HG02973 (cell line): Measurements from ENCODE around the gene USP32.
"Not testable (repeated sequence)": the region's sequence is repeated elsewhere in the genome, so short reads cannot be mapped to it uniquely, and the experiment has no call there.

Experiments
- ATAC-seq: cut with Tn5 transposase; IDR thresholded peaks from one replicate; pipeline ENCODE4 v1.9.1; 2021; ENCODE audit warnings: moderate library complexity; ENCODE audit not compliant: unreplicated experiment

USP32 gene

GRCh38 chr17:60379461-60379860 is 12.5 kb downstream of the USP32 start:
- not testable (repeated sequence) for ATAC-seq

- ATAC-seq: not testable (repeated sequence)
These were observed 13.7 kb downstream of the USP32 start for GRCh38 chr17:60378187-60378586.

- no peak for ATAC-seq
These were observed 19.0 kb downstream of the USP32 start for GRCh38 chr17:60372790-60373483.

GRCh38 chr17:60371818-60372510 is 20.0 kb downstream of the USP32 start:
- ATAC-seq: no peak

GRCh38 chr17:60371416-60371815 is 20.5 kb downstream of the USP32 start:
- ATAC-seq: no peak

- ATAC-seq: no peak
These were observed 22.2 kb downstream of the USP32 start for GRCh38 chr17:60369727-60370126.

GRCh38 chr17:60363700-60364405 is 28.1 kb downstream of the USP32 start:
- ATAC-seq: no peak

GRCh38 chr17:60362329-60362728 is 29.6 kb downstream of the USP32 start:
- no peak for ATAC-seq

- no peak for ATAC-seq
These were observed 30.0 kb downstream of the USP32 start for GRCh38 chr17:60361889-60362288.

- ATAC-seq: no peak
These were observed 32.5 kb downstream of the USP32 start for GRCh38 chr17:60359415-60359814.

GRCh38 chr17:60358606-60359225 is 33.2 kb downstream of the USP32 start:
- no peak for ATAC-seq

GRCh38 chr17:60356940-60357339 is 35.0 kb downstream of the USP32 start:
- ATAC-seq: no peak

GRCh38 chr17:60355663-60356594 is 36.0 kb downstream of the USP32 start:
- ATAC-seq: no peak

- ATAC-seq: no peak
These were observed 37.7 kb downstream of the USP32 start for GRCh38 chr17:60354223-60354622.

- no peak for ATAC-seq
These were observed 38.2 kb downstream of the USP32 start for GRCh38 chr17:60353773-60354172.

GRCh38 chr17:60352569-60352968 is 39.4 kb downstream of the USP32 start:
- ATAC-seq: no peak

GRCh38 chr17:60352071-60352470 is 39.9 kb downstream of the USP32 start:
- no peak for ATAC-seq

- ATAC-seq: no peak
These were observed 40.8 kb downstream of the USP32 start for GRCh38 chr17:60351012-60351695.

GRCh38 chr17:60348616-60349015 is 43.3 kb downstream of the USP32 start:
- ATAC-seq: no peak

- no peak for ATAC-seq
These were observed 46.7 kb downstream of the USP32 start for GRCh38 chr17:60345233-60345632.
